GM12874 (cell line): Measurements from ENCODE around the gene KATNB1.

Experiments
- TF ChIP-seq, protein P1 (sequence below): IDR thresholded peaks from 2 replicates; pipeline ENCODE4 v1.5.1; 2011; ENCODE audit warnings: low read depth, mild to moderate bottlenecking, control low read depth, low read length, moderate library complexity; ENCODE audit not compliant: insufficient read depth

The KATNB1 gene, protein sequence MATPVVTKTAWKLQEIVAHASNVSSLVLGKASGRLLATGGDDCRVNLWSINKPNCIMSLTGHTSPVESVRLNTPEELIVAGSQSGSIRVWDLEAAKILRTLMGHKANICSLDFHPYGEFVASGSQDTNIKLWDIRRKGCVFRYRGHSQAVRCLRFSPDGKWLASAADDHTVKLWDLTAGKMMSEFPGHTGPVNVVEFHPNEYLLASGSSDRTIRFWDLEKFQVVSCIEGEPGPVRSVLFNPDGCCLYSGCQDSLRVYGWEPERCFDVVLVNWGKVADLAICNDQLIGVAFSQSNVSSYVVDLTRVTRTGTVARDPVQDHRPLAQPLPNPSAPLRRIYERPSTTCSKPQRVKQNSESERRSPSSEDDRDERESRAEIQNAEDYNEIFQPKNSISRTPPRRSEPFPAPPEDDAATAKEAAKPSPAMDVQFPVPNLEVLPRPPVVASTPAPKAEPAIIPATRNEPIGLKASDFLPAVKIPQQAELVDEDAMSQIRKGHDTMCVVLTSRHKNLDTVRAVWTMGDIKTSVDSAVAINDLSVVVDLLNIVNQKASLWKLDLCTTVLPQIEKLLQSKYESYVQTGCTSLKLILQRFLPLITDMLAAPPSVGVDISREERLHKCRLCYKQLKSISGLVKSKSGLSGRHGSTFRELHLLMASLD

DNA sequence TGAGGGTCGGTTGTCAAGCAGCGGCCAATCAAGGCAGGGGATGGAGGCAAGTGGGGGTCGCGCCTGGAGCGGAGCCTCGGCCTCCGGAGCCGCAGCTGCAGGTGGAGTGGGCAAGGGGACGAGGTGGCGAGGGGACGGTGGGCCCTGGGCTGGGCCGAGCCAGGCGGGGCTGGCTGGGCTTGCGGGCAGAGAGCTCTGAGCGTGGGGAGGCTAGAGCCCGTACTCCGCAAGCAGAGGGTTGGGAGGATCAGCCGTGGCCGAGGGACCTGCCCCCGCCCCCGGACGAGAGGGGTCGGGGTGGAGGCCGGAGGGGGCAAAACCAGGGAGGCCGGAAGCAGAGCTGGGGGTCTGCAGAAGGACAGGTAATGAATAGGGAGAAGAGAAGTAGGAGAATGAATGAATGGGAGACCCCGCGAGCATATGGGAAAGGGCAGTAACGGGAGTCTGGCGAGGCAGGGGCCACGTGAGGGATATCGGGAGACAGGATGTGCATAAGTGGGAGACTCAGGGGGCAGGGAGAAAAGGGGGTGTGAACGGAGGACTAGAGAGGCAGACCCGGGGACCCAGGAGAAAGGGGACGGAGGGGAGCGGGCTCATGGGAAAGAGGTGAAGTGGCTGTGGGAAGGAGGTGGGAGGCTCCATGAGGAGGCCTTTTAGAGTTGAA is at the start of gene KATNB1:
KATNB1 (plus strand) TSS at position 16 of the 664 bp plus-strand sequence. CDS start 1,474 bp downstream, outside the sequence.
- TF ChIP-seq, protein P1, sequence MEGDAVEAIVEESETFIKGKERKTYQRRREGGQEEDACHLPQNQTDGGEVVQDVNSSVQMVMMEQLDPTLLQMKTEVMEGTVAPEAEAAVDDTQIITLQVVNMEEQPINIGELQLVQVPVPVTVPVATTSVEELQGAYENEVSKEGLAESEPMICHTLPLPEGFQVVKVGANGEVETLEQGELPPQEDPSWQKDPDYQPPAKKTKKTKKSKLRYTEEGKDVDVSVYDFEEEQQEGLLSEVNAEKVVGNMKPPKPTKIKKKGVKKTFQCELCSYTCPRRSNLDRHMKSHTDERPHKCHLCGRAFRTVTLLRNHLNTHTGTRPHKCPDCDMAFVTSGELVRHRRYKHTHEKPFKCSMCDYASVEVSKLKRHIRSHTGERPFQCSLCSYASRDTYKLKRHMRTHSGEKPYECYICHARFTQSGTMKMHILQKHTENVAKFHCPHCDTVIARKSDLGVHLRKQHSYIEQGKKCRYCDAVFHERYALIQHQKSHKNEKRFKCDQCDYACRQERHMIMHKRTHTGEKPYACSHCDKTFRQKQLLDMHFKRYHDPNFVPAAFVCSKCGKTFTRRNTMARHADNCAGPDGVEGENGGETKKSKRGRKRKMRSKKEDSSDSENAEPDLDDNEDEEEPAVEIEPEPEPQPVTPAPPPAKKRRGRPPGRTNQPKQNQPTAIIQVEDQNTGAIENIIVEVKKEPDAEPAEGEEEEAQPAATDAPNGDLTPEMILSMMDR, result no peak

DNA sequence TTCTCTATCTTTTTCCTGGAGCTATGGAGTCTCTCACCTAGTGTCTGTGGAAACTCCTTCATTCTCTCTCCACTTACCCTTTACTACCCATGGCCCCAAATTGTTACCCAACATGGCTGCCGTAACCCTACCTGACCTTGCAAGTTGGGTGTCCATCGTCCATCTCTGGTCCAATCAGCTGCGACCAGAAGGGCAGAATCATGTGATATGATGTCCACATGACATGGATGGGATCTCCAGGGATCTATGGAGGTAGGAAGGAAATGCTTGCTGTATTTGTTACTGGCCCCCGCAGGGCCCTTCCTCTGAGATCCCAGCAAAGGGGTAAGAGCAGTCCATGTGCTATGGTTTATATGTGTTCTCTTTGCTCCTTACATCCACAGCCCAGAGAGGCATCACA is 49.0 kb upstream of the KATNB1 start:
- TF ChIP-seq, protein P1, result no peak

DNA sequence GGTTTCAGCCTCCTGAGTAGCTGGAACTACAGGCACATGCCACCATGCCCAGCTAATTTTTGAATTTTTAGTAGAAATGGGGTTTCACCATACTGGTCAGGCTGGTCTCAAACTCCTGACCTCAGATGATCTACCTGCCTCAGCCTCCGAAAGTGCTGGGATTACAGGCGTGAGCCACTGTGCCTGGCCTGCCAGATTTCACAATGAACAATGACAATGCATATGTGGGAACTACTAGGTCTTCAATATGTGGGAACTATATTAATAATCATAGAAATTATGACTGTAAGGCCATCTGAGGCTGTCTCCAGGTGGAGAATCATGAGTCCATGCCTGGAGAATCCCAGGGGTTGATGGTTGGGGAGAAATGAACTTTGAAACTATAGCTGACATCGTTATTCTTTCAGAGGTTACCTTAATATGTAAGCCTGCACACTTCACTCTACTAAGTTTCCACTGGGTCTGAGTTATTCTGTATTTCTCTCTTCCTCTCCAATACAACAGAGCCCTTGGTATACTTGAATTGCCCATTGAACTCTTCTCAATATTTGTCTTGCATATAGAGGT is 48.1 kb upstream of the KATNB1 start:
- TF ChIP-seq, protein P1, result no peak

DNA sequence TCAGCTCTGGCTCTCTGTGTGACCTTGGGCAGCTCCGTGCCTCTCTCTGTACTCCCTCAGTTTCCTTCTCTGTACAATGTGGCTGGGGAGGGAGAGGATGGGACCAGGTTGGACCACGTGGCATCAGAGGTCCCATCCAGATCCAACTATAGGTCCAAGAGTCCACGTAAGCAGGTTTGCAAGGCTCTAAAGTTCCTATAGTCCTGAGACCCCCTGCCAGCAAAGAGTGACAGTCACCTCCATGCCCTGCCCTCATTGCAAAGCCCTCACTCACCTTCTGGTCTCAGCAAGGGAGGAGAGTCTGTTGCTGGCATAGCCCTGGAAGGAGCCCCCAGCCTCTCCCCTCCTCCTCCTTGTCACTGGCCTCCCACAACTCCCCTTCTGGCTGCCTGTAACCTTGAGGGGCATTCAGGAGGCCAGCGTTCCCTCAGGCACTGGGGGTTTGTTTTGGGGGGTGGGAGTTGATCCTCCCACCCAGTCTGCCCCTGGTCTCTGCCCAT is 47.0 kb upstream of the KATNB1 start:
- TF ChIP-seq, protein P1, result no peak

DNA sequence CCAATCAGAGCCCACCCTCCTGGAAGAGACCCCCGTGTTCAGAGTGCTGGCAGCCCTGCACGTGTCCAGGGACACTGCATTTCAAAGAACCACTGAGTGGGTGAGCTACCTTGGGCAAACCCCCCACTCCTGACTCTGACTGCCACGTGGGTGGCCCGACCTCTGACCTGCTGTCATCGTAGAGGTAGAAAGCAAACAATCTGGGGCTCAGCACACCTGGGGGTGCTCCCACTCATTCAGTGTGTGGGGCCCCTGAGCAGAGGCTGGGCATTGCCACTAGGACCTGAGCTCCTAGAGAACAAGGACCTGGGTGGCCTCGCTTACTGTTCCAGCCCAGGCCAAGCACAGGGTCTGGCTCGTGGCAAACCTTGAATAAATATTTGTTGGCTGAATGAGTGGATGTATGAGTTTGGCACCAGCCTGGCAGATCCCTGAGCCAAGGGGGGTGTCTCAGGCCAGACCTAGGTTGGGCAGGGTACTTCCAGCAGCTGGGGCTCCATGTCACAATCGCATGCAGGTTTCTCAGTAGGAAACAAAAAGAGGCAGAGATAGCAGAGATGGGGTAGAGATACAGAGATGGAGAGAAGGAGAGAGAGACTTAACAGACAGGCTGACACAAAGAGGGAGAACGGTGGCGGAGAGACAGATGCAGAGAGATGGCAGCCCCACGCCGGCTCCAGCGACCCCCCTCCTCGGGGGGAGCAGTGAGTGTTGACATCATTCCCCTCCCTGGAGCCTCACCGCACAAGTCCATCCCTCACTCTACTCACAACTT is 46.4 kb upstream of the KATNB1 start:
- TF ChIP-seq, protein P1, result no peak

DNA sequence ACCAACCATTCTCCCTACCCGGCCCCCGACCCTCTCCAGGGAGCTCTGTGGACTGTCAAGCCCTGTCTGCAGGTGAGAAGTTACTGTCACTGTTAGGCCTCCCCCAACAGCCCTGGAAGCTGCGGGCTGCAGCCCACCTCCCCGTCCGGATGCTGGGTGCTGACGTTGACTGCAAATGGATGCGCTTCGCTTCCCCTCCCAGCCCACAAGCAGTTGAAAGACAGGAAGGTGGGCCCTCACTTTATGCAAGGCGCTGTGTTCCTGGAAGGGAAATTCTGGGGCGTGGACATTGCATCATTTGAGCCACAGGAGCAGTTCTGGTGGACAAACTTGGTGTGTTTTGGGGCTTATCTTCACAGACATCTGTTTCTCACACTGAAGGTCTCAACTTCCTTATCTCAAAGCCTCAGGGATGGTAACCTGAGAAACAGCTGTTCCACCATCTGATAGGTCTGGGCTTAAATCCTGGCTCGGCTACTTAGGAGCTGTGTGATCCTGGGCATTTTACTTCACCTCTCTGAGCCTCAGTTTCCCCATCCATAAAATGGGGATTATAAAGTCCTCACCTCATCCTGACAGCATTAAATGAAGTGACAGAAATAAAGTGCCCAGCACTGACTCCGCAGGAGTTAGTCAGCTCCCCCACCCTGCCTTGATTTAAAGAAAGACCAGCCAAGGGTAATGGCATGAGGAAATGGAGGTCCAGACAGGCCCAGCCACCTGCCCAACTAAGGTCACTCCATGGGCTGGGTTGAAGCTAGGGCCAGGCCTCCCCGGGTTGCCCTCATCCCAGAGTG is 45.6 kb upstream of the KATNB1 start:
- TF ChIP-seq, protein P1, result no peak
